HEK293T (cell line): ENCODE results near the gene POLR2C.

ENCODE experiments used
- CTCF ChIA-PET: fragments of 350-600 bp; formaldehyde crosslinking; extraction: SDS; loops from one replicate; lab custom pipeline; 2021; ENCODE audit warnings: antibody characterized with exemption, inconsistent platforms; lab: Yijun Ruan, JAX
- POLR2A ChIA-PET: fragments of 350-600 bp; formaldehyde crosslinking; extraction: SDS; loops from one replicate; lab custom pipeline; 2020; ENCODE audit warnings: antibody characterized with exemption, inconsistent platforms; lab: Yijun Ruan, JAX
- DNase-seq: peaks from one replicate; pipeline ENCODE4 v3.0.0; 2012; ENCODE audit warnings: mixed read lengths; ENCODE audit errors: extremely low spot score
- ARNT ChIP-seq: fragments of 450-650 bp; IDR thresholded peaks from 2 replicates; pipeline ENCODE4 v1.6.1; 2017; ENCODE audit warnings: mild to moderate bottlenecking
- BHLHE40 ChIP-seq: fragments of 450-650 bp; IDR thresholded peaks from 2 replicates; pipeline ENCODE4 v1.6.1; 2016; ENCODE audit warnings: mild to moderate bottlenecking, moderate library complexity, borderline replicate concordance
- CTBP1 ChIP-seq: fragments of 450-650 bp; IDR thresholded peaks from 2 replicates; pipeline ENCODE4 v1.6.1; 2016; ENCODE audit warnings: borderline replicate concordance
- ELF4 ChIP-seq: fragments of 450-650 bp; IDR thresholded peaks from 2 replicates; pipeline ENCODE4 v1.6.1; 2017; ENCODE audit warnings: antibody characterized with exemption
- FOXA1 ChIP-seq: fragments of 450-650 bp; IDR thresholded peaks from 2 replicates; pipeline ENCODE4 v1.6.1; 2016; ENCODE audit warnings: mild to moderate bottlenecking
- FOXK2 ChIP-seq: fragments of 450-650 bp; IDR thresholded peaks from 2 replicates; pipeline ENCODE4 v1.6.1; 2016; ENCODE audit warnings: mild to moderate bottlenecking
- FOXM1 ChIP-seq: fragments of 450-650 bp; IDR thresholded peaks from 2 replicates; pipeline ENCODE4 v1.6.1; 2017; ENCODE audit warnings: mild to moderate bottlenecking, borderline replicate concordance
- HDGF ChIP-seq: fragments of 450-650 bp; IDR thresholded peaks from 2 replicates; pipeline ENCODE4 v1.6.1; 2017; ENCODE audit warnings: antibody characterized with exemption, borderline replicate concordance
- L3MBTL2 ChIP-seq: fragments of 450-650 bp; conservative IDR thresholded peaks from 2 replicates; pipeline ENCODE4 v1.6.1; 2016; ENCODE audit warnings: mild to moderate bottlenecking
- LEF1 ChIP-seq: fragments of 450-650 bp; IDR thresholded peaks from 2 replicates; pipeline ENCODE4 v1.6.1; 2017; ENCODE audit warnings: mild to moderate bottlenecking, borderline replicate concordance
- NFRKB ChIP-seq: fragments of 450-650 bp; IDR thresholded peaks from 2 replicates; pipeline ENCODE4 v1.6.1; 2016; ENCODE audit warnings: mild to moderate bottlenecking, moderate library complexity
- SP1 ChIP-seq: fragments of 450-650 bp; IDR thresholded peaks from 2 replicates; pipeline ENCODE4 v1.6.1; 2017
- SUZ12 ChIP-seq: fragments of 450-650 bp; IDR thresholded peaks from 2 replicates; pipeline ENCODE4 v1.6.1; 2016; ENCODE audit warnings: mild to moderate bottlenecking
- TARDBP ChIP-seq: fragments of 450-650 bp; IDR thresholded peaks from 2 replicates; pipeline ENCODE4 v1.6.1; 2016
- ZNF384 ChIP-seq: fragments of 450-650 bp; IDR thresholded peaks from 2 replicates; pipeline ENCODE4 v1.6.1; 2016
- TF ChIP-seq, protein P1 (sequence below): fragments of 450-650 bp; IDR thresholded peaks from 2 replicates; pipeline ENCODE4 v1.6.1; 2016

Gene POLR2C

DNA sequence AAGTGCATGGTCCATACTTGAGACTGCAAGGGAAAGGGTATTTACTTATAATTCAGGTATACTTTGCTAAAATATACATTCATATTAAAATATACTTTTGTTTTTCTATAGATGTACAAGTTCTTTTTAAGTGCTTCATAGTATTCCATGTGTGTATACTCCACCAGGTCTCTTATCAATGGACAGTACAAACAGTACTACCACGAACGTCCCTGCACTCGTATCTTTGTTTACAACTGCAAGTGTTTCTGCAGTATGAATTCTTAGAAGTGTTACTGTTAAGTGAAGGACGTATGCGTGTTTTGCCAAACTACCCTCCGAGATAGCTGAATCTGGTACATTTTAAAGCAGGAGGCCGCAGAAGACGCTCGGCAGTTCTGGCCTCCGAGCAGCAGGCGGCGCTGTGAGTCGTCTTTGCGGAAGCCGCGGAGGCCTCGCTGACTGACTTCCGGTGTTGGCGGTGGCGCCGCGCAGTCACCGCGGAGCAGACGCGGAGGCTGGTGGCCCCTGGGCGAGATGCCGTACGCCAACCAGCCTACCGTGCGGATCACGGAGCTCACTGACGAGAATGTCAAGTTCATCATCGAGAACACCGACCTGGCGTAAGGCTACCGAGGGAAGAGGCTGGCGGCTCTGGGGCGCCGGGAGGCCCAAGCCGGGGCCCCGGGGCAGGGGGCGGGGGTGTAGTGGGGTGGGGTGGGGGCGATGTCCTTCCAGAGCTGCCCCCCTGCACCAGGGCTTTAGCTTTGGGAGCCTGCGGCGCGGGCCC lies at the start of gene POLR2C:
Gene POLR2C, plus strand, starts transcription at position 471 of the 769 bp plus-strand sequence. Its CDS starts 46 bp downstream, at position 517.
- POLR2A ChIA-PET, result interaction anchor here (0.6 to 3.2 kb wide), 10 partner anchors 8 to 274 kb away, joined by 3 to 27 read pairs (median 4); partner anchors contain the start of genes CIAPIN1 and COQ9
- TF ChIP-seq LEF1 (no peak), TARDBP (no peak), HDGF (0 out of 2 replicates have a peak, but pooled peaks have one; percentile 18), SP1 (no peak), ELF4 (peak; percentile 94), FOXK2 (no peak), CTBP1 (no peak)
- CTCF ChIA-PET, result interaction anchor here (0.6 to 2.6 kb wide), 9 partner anchors 11 to 142 kb away, joined by 3 to 10 read pairs (median 4); partner anchors contain the start of genes CIAPIN1 and COQ9
- peak; percentile 93 for DNase-seq

DNA sequence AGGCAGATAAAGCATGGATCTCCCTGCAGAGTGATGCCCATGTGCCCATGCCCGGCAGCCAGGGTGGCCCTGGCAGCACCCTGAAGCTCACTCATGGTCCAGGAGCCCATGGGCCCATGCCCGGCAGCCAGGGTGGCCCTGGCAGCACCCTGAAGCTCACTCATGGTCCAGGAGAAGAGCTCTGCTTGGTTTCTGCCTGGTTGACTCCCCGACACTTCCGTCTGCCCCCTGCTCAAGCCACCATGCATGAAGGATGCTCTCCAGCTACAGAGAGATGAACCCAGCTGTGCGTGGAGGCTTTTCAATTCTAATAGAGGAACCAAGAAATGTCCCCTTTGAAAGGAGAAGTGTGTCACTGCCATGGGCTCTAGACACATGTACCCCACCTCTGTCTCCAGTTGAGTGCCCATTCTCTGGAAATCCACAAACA lies 49.2 kb upstream of the POLR2C start:
- POLR2A ChIA-PET, result no interaction called here
- CTCF ChIA-PET, result no interaction called here
- TF ChIP-seq ARNT (no peak), FOXM1 (no peak), TARDBP (no peak), SUZ12 (no peak), ZNF384 (no peak), FOXK2 (no peak), LEF1 (no peak), HDGF (no peak), CTBP1 (no peak), SP1 (no peak), BHLHE40 (no peak), L3MBTL2 (no peak), NFRKB (no peak), ELF4 (no peak), FOXA1 (no peak)
- TF ChIP-seq, protein P1, sequence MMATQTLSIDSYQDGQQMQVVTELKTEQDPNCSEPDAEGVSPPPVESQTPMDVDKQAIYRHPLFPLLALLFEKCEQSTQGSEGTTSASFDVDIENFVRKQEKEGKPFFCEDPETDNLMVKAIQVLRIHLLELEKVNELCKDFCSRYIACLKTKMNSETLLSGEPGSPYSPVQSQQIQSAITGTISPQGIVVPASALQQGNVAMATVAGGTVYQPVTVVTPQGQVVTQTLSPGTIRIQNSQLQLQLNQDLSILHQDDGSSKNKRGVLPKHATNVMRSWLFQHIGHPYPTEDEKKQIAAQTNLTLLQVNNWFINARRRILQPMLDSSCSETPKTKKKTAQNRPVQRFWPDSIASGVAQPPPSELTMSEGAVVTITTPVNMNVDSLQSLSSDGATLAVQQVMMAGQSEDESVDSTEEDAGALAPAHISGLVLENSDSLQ, result no peak
- no peak for DNase-seq

DNA sequence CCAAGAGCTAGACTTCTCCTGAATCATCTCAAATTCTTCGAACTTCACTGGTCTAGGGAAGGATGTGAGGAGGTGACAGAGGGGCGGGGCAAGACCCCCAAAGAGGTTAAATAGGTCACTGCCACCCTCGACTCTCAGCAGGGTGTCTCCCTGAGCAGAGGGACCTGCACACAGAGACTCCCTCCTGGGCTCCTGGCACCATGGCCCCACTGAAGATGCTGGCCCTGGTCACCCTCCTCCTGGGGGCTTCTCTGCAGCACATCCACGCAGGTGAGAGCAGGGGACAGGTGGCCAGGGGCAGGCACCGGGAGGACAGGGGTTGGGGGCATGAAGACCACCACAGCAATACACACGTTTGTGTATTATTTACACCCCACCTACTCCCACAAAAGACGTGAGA lies 48.7 kb upstream of the POLR2C start:
- CTCF ChIA-PET, result no interaction called here
- POLR2A ChIA-PET, result no interaction called here
- no peak for DNase-seq
- TF ChIP-seq ZNF384 (no peak), LEF1 (no peak), FOXM1 (no peak), FOXA1 (no peak), HDGF (no peak), NFRKB (no peak), L3MBTL2 (no peak), ELF4 (no peak), BHLHE40 (no peak), CTBP1 (no peak), FOXK2 (no peak), SP1 (no peak), SUZ12 (no peak)
- TF ChIP-seq, protein P1, result no peak

- ChIA-PET CTCF (interaction anchor here (0.6 to 4.3 kb wide), 4 partner anchors 11 to 115 kb away, joined by 5 to 71 read pairs (median 8); partner anchors contain the start of gene CCL17), POLR2A (interaction anchor here (0.7 to 1.9 kb wide), 6 partner anchors 10 to 115 kb away, joined by 3 to 18 read pairs (median 4); partner anchors contain the start of gene CCL17)
- TF ChIP-seq BHLHE40 (no peak), NFRKB (no peak), CTBP1 (no peak), LEF1 (no peak), FOXK2 (no peak), SP1 (no peak), FOXA1 (no peak), TARDBP (no peak), ARNT (no peak), L3MBTL2 (no peak), HDGF (no peak), ELF4 (no peak), SUZ12 (no peak), FOXM1 (no peak), ZNF384 (no peak)
- TF ChIP-seq, protein P1, result no peak
- DNase-seq, result no peak
Measured at GRCh38 chr16:57416084-57416483, 46.4 kb upstream of the POLR2C start.

- TF ChIP-seq ARNT (no peak), ZNF384 (no peak), FOXM1 (no peak)
- no peak for DNase-seq
- ChIA-PET POLR2A (no interaction called here), CTCF (interaction anchor here (0.8 to 4.3 kb wide), 5 partner anchors 14 to 124 kb away, joined by 3 to 71 read pairs (median 4); partner anchors contain the start of gene POLR2C)
Measured at GRCh38 chr16:57419506-57419905, 43.0 kb upstream of the POLR2C start.
